GM12878 (cell line): ENCODE data around the gene COL9A2. TPM values are rescaled to one million over a fixed set of nuclear protein-coding genes. Genes with fewer than 3 reads are reported as not detected.

Experiments
- ATAC-seq: fragments of 200-7000 bp; cut with Tn5 transposase; 3 replicates; pipeline ENCODE4 v1.9.1; 2020; ENCODE audit warnings: mild to moderate bottlenecking, moderate library complexity
- BruUV-seq: library from RNA; stranded (reverse); fragments of 400-500 nt; replicated peaks from 2 replicates; lab custom pipeline; 2021; lab: Mats Ljungman, UMichigan
- CTCF ChIA-PET: fragments of 300-600 bp; sonication (Branson Sonifier 250); formaldehyde crosslinking; extraction: SDS; loops from one replicate; lab custom pipeline; 2021; ENCODE audit warnings: inconsistent platforms; lab: Yijun Ruan, JAX
- POLR2A ChIA-PET: fragments of 350-600 bp; formaldehyde crosslinking; extraction: SDS; loops from one replicate; lab custom pipeline; 2021; ENCODE audit warnings: inconsistent platforms; lab: Charles Lee
- RAD21 ChIA-PET: fragments of 300-600 bp; sonication (Branson Sonifier 250); formaldehyde crosslinking; loops from one replicate; lab custom pipeline; 2023; ENCODE audit warnings: antibody characterized with exemption; ENCODE audit not compliant: unreplicated experiment; lab: Charles Lee
- SMC1A ChIA-PET: fragments of 300-600 bp; sonication (Branson Sonifier 250); formaldehyde crosslinking; loops from one replicate; lab custom pipeline; 2023; ENCODE audit not compliant: unreplicated experiment, uncharacterized antibody; lab: Charles Lee
- DNase-seq: peaks from one replicate; pipeline ENCODE4 v3.0.0-alpha.2; 2011; ENCODE audit warnings: low read depth, low spot score
- FAIRE-seq: peaks from 3 replicates; lab custom pipeline; 2011; peaks lifted over from hg19 to GRCh38; lab: Jason Lieb, UNC
- H2AFZ ChIP-seq: 2 replicates; pipeline ENCODE4 v1.6.0; 2011; ENCODE audit warnings: low read depth, low read length, control low read depth; ENCODE audit not compliant: control insufficient read depth
- H3K27ac ChIP-seq: 2 replicates; pipeline ENCODE4 v1.5.1; 2011; ENCODE audit warnings: control low read depth; ENCODE audit not compliant: control insufficient read depth, insufficient read depth
- H3K27me3 ChIP-seq, 2 experiments: replicated peaks in 1 of 2; 2 replicates each; pipeline versions ENCODE4 v1.6.0 to v1.6.1; 2011; ENCODE audit warnings: low read length in 1 of 2; ENCODE audit not compliant: control insufficient read depth in 2 of 2, insufficient read depth in 2 of 2
- H3K36me3 ChIP-seq, 2 experiments: 2 replicates each; pipeline ENCODE4 v1.5.1; 2011; ENCODE audit warnings: low read length in 1 of 2; ENCODE audit not compliant: control insufficient read depth in 2 of 2, insufficient read depth in 2 of 2
- H3K4me1 ChIP-seq: 2 replicates; pipeline ENCODE4 v1.6.1; 2011; ENCODE audit warnings: mild to moderate bottlenecking, low read length, moderate library complexity, mixed read lengths; ENCODE audit not compliant: control insufficient read depth, insufficient read depth
- H3K4me2 ChIP-seq: 2 replicates; pipeline ENCODE4 v1.6.0; 2011; ENCODE audit warnings: control low read depth; ENCODE audit not compliant: control insufficient read depth, insufficient read depth
- H3K4me3 ChIP-seq: fragments of 200-600 bp; sonication (generic); 2 replicates; pipeline ENCODE4 v1.5.1; 2016
- H3K79me2 ChIP-seq: 2 replicates; pipeline ENCODE4 v1.6.0; 2011; ENCODE audit warnings: low read length; ENCODE audit not compliant: control insufficient read depth, insufficient read depth
- H3K9ac ChIP-seq: 2 replicates; pipeline ENCODE4 v1.8.0; 2011; ENCODE audit warnings: low read length, control low read depth, mixed read lengths; ENCODE audit not compliant: control insufficient read depth, insufficient read depth
- H3K9me3 ChIP-seq: replicated peaks from 3 replicates; pipeline ENCODE4 v1.5.1; 2011; ENCODE audit warnings: mild to moderate bottlenecking, low read length; ENCODE audit not compliant: control insufficient read depth, insufficient read depth
- H4K20me1 ChIP-seq: 2 replicates; pipeline ENCODE4 v1.6.0; 2011; ENCODE audit not compliant: control insufficient read depth, insufficient read depth
- NKRF ChIP-seq: fragments of 450-650 bp; conservative IDR thresholded peaks from 2 replicates; pipeline ENCODE4 v1.6.1; 2017; ENCODE audit warnings: mild to moderate bottlenecking, moderate library complexity
- NR2F1 ChIP-seq: fragments of 450-650 bp; conservative IDR thresholded peaks from 2 replicates; pipeline ENCODE4 v1.6.1; 2017; ENCODE audit warnings: mild to moderate bottlenecking
- WGBS: methylation state at CpG from one replicate; pipeline ENCODE4 v1.1.6; 2016; ENCODE audit warnings: low lambda C conversion rate; ENCODE audit not compliant: insufficient replicate concordance, insufficient coverage; ENCODE audit errors: missing lambda C conversion rate; 5-methylcytosine and 5-hydroxymethylcytosine counted together
- in situ Hi-C: fragments of 300-500 bp; cut with MboI; formaldehyde crosslinking; loops from 9 replicates; pipeline ENCODE4 v1.14.3; 2018; ENCODE audit warnings: mixed read lengths
- intact Hi-C: fragments of 100-400 bp; cut with micrococcal nuclease; formaldehyde crosslinking; loops from one replicate; pipeline ENCODE4 v1.14.2; 2022; ENCODE audit not compliant: unreplicated experiment
- polyA plus RNA-seq, 11 experiments: library from polyadenylated mRNA; depleted of rRNA in 4 of 11; unstranded in 6 of 11; stranded (reverse) in 5 of 11; fragments of >200 nt; fragmentation: Nextera tagmentation in 4 of 11; fragmentation: Illumina TruSeq in 1 of 11; extraction: Ambion mirVana in 4 of 11; extraction: Trizol in 1 of 11; gene quantifications; 1 replicate in 1 of 11; 2 replicates in 10 of 11; pipeline versions ENCODE4 v1.2.1 to v1.2.3, GENCODE V29; 2011 to 2016; ENCODE audit warnings: inconsistent platforms in 2 of 11, missing spikeins in 2 of 11, low read depth in 1 of 11
- total RNA-seq, 4 experiments: library from RNA; depleted of rRNA in 3 of 4; stranded (reverse); fragments of >200 nt in 3 of 4; fragmentation: Illumina TruSeq in 1 of 4; extraction: Trizol in 1 of 4; gene quantifications; 2 replicates each; pipeline versions ENCODE4 v1.2.1 to v1.2.3, GENCODE V29; 2013 to 2021

Gene COL9A2
- total and polyA plus RNA-seq, 10 of the 15 experiments (the other 5 are each of a cell fraction or from before 2014, with no cell fraction given) = 3.1 to 63.3 (median 22.4) TPM

- ChIA-PET SMC1A (interaction anchor here (0.6 to 4.8 kb wide), 23 partner anchors 10 to 277 kb away, joined by 3 to 48 read pairs (median 5); partner anchors contain the start of genes COL9A2 and RLF), CTCF (interaction anchor here (0.6 to 11.6 kb wide), 17 partner anchors 11 to 258 kb away, joined by 3 to 332 read pairs (median 5); partner anchors contain the start of genes COL9A2 and SMAP2), RAD21 (interaction anchor here (0.8 to 2.6 kb wide), 14 partner anchors 11 to 327 kb away, joined by 3 to 18 read pairs (median 5); partner anchors contain the start of gene SMAP2), POLR2A (interaction anchor here (0.5 to 3.7 kb wide), 5 partner anchors 10 to 190 kb away, joined by 3 to 14 read pairs (median 3); no protein-coding TSS in a partner anchor)
- H3K27ac ChIP-seq = no peak overlapping the region; the same call in 1 of the 2 replicates
- no peaks in the 10 kb centered on the region for H3K27me3 ChIP-seq
- no TSS peak for BruUV-seq
- TF ChIP-seq NKRF (no peak), NR2F1 (0 out of 2 replicates have a peak, but pooled peaks have one; percentile 35)
- no peak for FAIRE-seq
- H3K79me2 ChIP-seq = no peaks in the 10 kb centered on the region
- in situ Hi-C loops = no loop called here
- no peak for DNase-seq
- no peaks in the 10 kb centered on the region for H3K36me3 ChIP-seq
- H3K9me3 ChIP-seq = peaks cover 3% of the 10 kb centered on the region; the same call in 2 of the 3 replicates
- no peak for ATAC-seq
- no peak overlapping the region for H3K4me2 ChIP-seq
- H3K4me3 ChIP-seq = 0 out of 2 replicates have a peak overlapping the region, but pooled peaks have one; percentile 5
- WGBS = 37% methylated on average over 6 of the region's 6 CpGs
- H4K20me1 ChIP-seq = no peaks in the 10 kb centered on the region
- H3K9ac ChIP-seq = 0 out of 2 replicates have a peak overlapping the region, but pooled peaks have one; percentile 5
- peak overlapping the region; percentile 32 for H2AFZ ChIP-seq
- intact Hi-C loops = no loop called here
- H3K4me1 ChIP-seq = peaks cover 5% of the 10 kb centered on the region; the same call in 1 of the 2 replicates
Observed at GRCh38 chr1:40341491-40342380, 24.6 kb upstream of the COL9A2 start.
